Measurements from ENCODE around the gene SV2B. TPM values are rescaled to one million over a fixed set of nuclear protein-coding genes. Genes with fewer than 3 reads are reported as not detected.

SV2B gene
- total RNA-seq, 1 donor: not detected

GRCh38 chr15:91244919-91245318, 144.9 kb downstream of the SV2B start:
- H3K4me3 ChIP-seq (ENCODE audit: low read depth, low read length): no peak overlapping the region
- TF ChIP-seq CTCF (IDR thresholded peaks at IDR 0.05; ENCODE audit: insufficient read depth, low read depth, low read length): no peak
- DNase-seq (ENCODE audit: low read depth): no peak

GRCh38 chr15:91246998-91247397, 146.9 kb downstream of the SV2B start:
- no peak overlapping the region for H3K4me3 ChIP-seq (ENCODE audit: low read depth, low read length)
- no peak for TF ChIP-seq CTCF (IDR thresholded peaks at IDR 0.05; ENCODE audit: insufficient read depth, low read depth, low read length)
- no peak for DNase-seq (ENCODE audit: low read depth)

- H3K4me3 ChIP-seq (ENCODE audit: low read depth, low read length): no peak overlapping the region
- no peak for DNase-seq (ENCODE audit: low read depth)
- TF ChIP-seq CTCF (IDR thresholded peaks at IDR 0.05; ENCODE audit: insufficient read depth, low read depth, low read length): no peak
Measured at GRCh38 chr15:91249591-91249990, 149.5 kb downstream of the SV2B start.

- no peak for TF ChIP-seq CTCF (IDR thresholded peaks at IDR 0.05; ENCODE audit: insufficient read depth, low read depth, low read length)
- no peak overlapping the region for H3K4me3 ChIP-seq (ENCODE audit: low read depth, low read length)
- no peak for DNase-seq (ENCODE audit: low read depth)
Measured at GRCh38 chr15:91252322-91252721, 152.3 kb downstream of the SV2B start.

GRCh38 chr15:91252756-91253155, 152.7 kb downstream of the SV2B start:
- TF ChIP-seq CTCF (IDR thresholded peaks at IDR 0.05; ENCODE audit: insufficient read depth, low read depth, low read length): no peak
- no peak overlapping the region for H3K4me3 ChIP-seq (ENCODE audit: low read depth, low read length)
- DNase-seq (ENCODE audit: low read depth): no peak

GRCh38 chr15:91253605-91254004, 153.5 kb downstream of the SV2B start:
- DNase-seq (ENCODE audit: low read depth): no peak
- TF ChIP-seq CTCF (IDR thresholded peaks at IDR 0.05; ENCODE audit: insufficient read depth, low read depth, low read length): no peak
- H3K4me3 ChIP-seq (ENCODE audit: low read depth, low read length): no peak overlapping the region

GRCh38 chr15:91254766-91255165, 154.7 kb downstream of the SV2B start:
- TF ChIP-seq CTCF (IDR thresholded peaks at IDR 0.05; ENCODE audit: insufficient read depth, low read depth, low read length): no peak
- DNase-seq (ENCODE audit: low read depth): no peak

More at GRCh38 chr15:91254766-91255165, 154.7 kb downstream of the SV2B start:
- no peak overlapping the region for H3K4me3 ChIP-seq (ENCODE audit: low read depth, low read length)

All from fibroblast of villous mesenchyme (primary cell).